NCI-H2107 (cell line): Measurements from ENCODE around the gene VIP.
"Not testable (repeated sequence)": the region's sequence is repeated elsewhere in the genome, so short reads cannot be mapped to it uniquely, and the experiment has no call there.

Experiments
- DNase-seq: peaks from one replicate; lab custom pipeline; 2025; lab: John Stamatoyannopoulos, UW

Gene VIP

GRCh38 chr6:152750694-152751093 lies at the start of gene VIP:
Gene VIP, plus strand, starts transcription at chr6:152750797. Its CDS starts 1,381 bp downstream, at chr6:152752178.
- no peak for DNase-seq

DNA sequence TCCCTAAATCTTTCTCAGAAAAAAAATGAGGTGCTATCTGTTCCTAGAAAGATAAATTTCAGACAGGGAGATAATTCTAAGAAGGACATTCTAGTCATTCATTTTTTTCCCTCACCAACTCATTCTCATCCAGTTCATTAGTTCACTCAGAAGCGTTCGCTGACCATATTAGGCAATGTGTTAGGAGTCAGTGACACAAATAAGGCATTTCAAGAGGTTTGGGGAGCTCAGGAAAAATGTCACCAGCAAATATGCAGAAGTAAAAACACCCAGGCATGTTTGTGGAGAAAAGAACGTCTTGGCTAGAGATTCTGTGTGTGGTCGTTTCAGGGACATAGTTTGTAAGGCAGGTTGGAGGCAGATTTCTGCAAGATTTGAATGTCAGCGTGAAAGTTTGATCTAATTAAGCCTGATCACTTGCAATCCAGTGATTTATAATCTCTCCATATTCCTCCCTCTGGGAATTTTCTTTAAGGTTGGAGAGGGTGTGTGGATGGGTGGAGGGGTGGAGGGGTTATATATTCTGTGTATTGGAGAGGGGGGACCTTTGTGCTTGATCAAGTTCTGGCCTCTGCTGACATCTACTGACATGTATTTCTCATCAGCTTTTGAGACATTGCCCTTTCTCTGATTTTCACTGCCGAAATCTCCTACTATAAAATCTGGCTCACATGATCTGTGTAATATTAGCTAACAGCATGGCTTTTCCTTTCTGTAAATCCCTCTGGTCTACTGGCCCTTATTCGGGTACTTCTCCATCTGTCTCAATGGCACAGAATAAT lies 49.3 kb upstream of the VIP start:
- DNase-seq = no peak

- DNase-seq = no peak
These were observed 48.7 kb upstream of the VIP start for GRCh38 chr6:152701863-152702401.

- not testable (repeated sequence) for DNase-seq
These were observed 46.8 kb upstream of the VIP start for GRCh38 chr6:152703750-152704149.

- DNase-seq = no peak
These were observed 45.3 kb upstream of the VIP start for GRCh38 chr6:152705327-152705726.

- DNase-seq = no peak
These were observed 34.3 kb upstream of the VIP start for GRCh38 chr6:152716322-152716721.

DNA sequence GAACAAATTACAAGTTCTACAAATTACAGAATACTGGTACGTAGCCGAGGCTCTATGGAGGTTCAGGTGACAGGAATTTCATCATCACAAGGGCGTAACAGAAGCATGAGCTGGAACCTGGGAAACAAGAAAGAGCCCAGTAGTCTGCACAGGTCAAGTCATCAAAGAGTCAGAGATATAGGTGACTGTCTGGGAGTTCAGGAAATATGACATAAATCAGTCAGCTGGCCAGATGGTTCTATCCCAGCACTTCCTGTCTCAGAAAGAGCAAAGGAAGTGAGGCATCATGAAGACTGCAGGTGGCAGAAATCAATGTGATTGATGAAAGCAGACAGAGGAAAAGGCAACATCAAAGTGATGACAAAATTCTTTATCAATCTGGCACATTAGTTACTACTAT lies 29.6 kb upstream of the VIP start:
- no peak for DNase-seq

GRCh38 chr6:152721956-152722355 lies 28.6 kb upstream of the VIP start:
- no peak for DNase-seq

DNA sequence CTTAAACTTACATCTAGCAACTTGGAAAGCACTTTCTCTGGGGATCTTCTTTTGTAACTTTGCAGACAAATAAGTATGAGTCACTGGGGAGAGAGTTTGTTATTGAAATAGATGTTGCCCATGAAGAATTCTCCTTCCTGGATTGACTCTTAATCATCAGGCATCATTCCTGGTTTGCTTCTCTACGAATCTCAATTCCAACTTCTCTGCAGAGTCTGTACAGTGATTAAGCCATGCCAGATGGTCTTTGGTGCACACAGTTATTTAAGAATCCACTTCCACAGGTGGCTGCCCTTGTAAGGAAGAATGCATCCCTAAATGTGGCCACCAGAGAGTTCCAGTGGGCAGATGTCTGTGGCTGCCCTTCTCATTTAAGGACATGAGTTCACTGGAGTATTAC lies 27.2 kb upstream of the VIP start:
- DNase-seq = no peak

GRCh38 chr6:152726313-152726712 lies 24.3 kb upstream of the VIP start:
- no peak for DNase-seq

DNA sequence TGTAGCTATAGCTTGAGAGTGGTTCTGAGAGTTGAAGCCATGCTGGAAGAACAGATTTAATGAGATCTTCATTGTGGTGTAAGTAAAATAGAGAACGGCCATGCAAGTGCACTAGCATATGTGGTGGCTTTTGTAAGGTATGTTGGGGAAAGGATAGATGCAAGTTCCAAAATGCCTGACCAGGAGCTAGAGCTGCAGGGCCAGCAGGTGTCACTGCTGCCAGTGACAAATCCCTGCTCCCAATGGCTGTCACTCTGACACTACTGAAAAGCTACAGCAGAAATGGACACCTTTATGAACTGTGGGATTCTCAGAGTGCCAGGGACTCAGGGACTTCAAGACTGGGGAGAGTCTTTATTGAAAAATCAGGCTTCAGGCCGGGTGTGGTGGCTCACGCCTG lies 23.1 kb upstream of the VIP start:
- no peak for DNase-seq

DNA sequence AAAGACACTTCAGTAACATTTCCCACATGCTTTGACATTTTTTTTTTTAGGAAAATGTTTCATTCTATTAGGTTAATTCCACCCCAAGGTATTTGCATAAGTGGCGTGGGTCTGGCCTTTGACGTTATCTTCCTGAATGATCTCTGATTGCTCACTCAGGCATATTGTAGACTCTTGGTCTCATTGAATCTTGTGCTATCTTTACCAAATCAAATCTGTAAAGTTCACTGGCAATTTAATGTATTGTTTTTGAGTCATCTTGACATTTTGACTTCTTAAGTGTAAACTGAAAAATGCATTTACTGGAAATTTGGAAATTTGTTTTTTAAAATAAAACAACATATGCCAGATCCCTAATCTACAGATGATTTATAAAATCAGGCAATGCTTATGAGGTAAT lies 16.0 kb upstream of the VIP start:
- no peak for DNase-seq

DNA sequence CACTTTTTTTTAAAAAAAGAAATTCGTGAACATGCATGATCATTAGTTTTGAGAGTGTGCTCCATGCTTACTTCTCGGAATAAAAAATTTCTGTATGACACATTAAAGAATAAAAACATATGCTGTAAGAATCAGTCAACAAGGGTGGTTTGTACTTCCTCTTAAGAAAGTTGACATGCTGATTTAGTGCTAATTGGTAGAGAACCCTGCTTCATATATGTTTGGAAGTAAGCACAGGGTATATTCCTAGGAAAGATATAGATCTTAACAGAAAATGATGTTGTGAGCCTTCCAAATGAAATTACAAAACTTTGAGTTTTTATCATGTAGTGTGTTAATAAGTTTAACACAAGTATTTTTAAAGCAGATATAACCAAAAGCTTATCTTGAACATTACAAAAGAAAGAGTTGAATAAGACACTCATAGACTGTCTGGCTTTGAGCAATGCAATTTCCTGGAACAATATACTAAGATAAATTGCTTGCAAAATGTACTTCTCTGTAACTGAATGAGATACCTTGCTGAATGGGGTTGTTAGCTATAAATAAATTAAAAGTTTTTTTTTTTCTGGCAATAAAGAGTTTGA lies 13.8 kb upstream of the VIP start:
- no peak for DNase-seq

DNA sequence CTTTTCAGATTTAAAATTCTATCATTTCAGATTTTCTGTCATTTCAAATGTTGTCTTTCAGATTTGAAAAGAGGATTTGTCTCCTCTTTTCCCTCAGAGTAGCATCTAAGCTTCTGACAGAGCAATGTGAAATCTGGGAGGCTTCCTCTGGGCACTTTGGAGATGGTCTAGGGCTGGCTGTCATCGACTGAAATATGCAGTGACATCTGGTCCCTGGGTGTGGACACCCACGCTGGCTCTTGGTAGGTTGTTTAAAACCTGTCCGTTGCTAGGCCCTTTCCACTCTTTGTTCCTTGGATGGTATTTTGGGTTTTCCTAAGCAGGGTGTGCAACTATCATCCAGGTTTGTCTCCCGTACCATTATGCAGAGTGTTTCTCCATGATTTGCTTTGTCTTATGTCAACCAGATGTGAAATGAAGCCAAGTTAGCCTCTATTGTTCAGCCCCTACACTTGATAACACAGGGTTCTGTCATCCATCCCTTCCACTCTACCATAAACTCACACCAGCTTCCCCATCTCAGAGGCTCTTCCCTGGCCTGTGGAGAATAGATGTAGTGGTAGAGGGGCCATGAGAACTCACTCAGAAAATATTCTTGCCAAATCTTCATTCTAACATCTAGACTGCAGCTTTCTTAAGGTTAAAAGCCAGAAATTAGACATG lies 5.0 kb upstream of the VIP start:
- DNase-seq = no peak

- no peak for DNase-seq
These were observed 4.4 kb upstream of the VIP start for GRCh38 chr6:152746172-152746553.

GRCh38 chr6:152748843-152749242 lies 1.8 kb upstream of the VIP start:
- DNase-seq = no peak

- no peak for DNase-seq
These were observed 1.3 kb upstream of the VIP start for GRCh38 chr6:152749336-152749735.

DNA sequence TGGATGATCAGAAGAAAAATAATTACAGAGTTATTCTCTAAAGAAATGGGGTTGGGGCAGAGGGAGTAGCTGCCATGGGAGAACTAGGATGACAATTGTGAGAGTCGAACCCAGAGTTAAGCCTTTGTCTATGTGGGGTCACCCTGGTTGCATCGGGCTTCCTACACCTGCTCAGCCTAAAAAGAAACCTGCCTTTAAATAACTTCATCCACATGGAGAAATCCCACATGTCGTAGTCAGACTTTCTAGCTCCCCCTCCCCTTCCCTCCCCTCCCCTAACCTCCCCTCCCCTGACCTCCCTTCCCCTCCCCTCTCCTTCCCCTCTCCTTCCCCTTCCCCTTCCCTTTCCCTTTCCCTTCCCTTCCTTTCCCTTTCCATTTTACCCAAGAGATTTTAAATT lies 14.7 kb downstream of the VIP start:
- DNase-seq = no peak

DNA sequence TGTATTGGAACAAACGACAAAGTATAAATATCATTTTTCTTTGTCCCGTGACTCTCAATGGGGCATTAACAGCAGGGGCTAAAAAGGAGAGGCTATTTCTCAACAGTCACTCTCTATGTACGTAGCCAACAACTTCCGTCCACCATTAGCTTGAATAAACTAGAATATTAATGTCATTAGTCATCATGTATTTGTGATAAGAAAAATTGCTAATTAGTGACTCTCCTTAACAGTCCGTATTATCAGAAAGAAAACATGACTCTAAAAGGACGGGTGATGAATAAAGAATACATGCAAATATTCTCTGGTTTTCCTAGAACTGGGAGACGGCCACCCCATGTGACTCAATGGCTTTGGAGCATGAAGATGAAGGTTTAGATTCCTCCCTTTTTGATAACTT lies 18.6 kb downstream of the VIP start:
- no peak for DNase-seq

DNA sequence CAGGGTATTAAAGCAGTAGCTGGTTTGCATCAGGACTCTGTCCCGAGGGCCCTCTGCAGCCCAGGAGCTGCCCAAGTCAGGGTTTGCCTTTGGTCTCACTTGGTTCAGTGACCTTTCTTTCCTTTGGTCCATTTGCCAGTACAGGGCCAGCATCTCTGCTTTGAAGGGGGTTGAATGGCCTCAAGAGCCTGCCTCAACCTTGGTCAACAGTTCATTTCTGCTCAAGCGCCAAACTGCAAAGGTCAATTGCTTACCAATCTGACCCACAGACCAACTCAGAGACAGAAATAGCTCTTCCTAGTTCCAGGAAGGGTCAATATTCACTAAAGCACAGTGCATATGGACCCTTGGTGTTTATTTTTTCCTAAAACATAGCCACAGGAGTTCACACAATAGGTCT lies 19.4 kb downstream of the VIP start:
- DNase-seq = no peak

GRCh38 chr6:152771061-152771687 lies 20.6 kb downstream of the VIP start:
- no peak for DNase-seq

DNA sequence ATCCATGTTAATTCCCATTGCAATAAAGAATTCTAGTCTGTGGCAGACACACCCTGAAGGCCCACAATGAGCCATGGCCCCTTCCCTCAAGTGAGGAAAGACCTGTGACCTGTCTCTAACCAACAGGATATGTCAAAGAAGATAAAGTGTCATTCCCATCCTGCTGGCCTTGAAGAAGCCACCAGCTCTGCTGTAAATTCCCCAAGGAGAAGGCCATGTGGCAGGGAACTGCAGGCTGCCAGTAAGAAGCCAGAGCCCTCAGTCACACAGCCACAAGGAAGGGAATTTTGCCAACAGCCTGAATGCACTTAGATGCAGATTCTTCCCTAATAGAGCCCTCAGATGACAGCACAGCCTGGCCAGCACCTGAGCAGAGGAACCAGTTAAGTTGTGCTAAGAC lies 24.8 kb downstream of the VIP start:
- no peak for DNase-seq

- no peak for DNase-seq
These were observed 26.2 kb downstream of the VIP start for GRCh38 chr6:152776833-152777232.
